GM23338 (cell line): ENCODE measurements around the gene MSH3. TPM values are rescaled to one million over a fixed set of nuclear protein-coding genes. Genes with fewer than 3 reads are reported as not detected.
A peak's percentile ranks its signal among the peaks of the same experiment; 100 is the strongest.

Source experiments
- ATAC-seq: fragments of 200-7000 bp; cut with Tn5 transposase; 3 replicates; pipeline ENCODE4 v1.9.1; 2020
- DNase-seq: peaks from one replicate; pipeline ENCODE4 v3.0.0-alpha.2; 2015; ENCODE audit warnings: low spot score
- H2AFZ ChIP-seq: fragments of 200-600 bp; sonication (generic); 2 replicates; pipeline ENCODE4 v1.8.0; 2016; ENCODE audit warnings: antibody characterized with exemption, mild to moderate bottlenecking, moderate library complexity
- H3F3A ChIP-seq: fragments of 200-600 bp; sonication (generic); replicated peaks from 2 replicates; pipeline ENCODE4 v1.8.0; 2017; ENCODE audit warnings: antibody characterized with exemption, mixed run types, low read depth
- H3K27ac ChIP-seq: fragments of 200-600 bp; sonication (generic); 2 replicates; pipeline ENCODE4 v1.6.1; 2016; ENCODE audit warnings: low read depth
- H3K27me3 ChIP-seq: fragments of 200-600 bp; sonication (generic); 2 replicates; pipeline ENCODE4 v1.8.0; 2016; ENCODE audit warnings: mild to moderate bottlenecking, mixed run types, moderate library complexity; ENCODE audit not compliant: insufficient read depth
- H3K36me3 ChIP-seq: fragments of 200-600 bp; sonication (generic); 2 replicates; pipeline ENCODE4 v1.8.0; 2016; ENCODE audit warnings: mild to moderate bottlenecking; ENCODE audit not compliant: insufficient read depth
- H3K4me1 ChIP-seq: fragments of 200-600 bp; sonication (generic); 2 replicates; pipeline ENCODE4 v1.8.0; 2016; ENCODE audit warnings: mild to moderate bottlenecking, moderate library complexity; ENCODE audit not compliant: insufficient read depth
- H3K4me2 ChIP-seq: fragments of 200-600 bp; sonication (generic); 2 replicates; pipeline ENCODE4 v1.7.1; 2017; ENCODE audit warnings: mixed run types
- H3K4me3 ChIP-seq: fragments of 200-600 bp; sonication (generic); 2 replicates; pipeline ENCODE4 v1.6.1; 2016; ENCODE audit warnings: mixed run types
- H3K79me2 ChIP-seq: fragments of 200-600 bp; sonication (generic); replicated peaks from 2 replicates; pipeline ENCODE4 v1.8.0; 2017; ENCODE audit warnings: mild to moderate bottlenecking; ENCODE audit not compliant: insufficient read depth
- H3K9me2 ChIP-seq: fragments of 200-600 bp; sonication (generic); 2 replicates; pipeline ENCODE4 v1.8.0; 2017; ENCODE audit not compliant: insufficient read depth
- H4K20me1 ChIP-seq: fragments of 200-600 bp; sonication (generic); replicated peaks from 2 replicates; pipeline ENCODE4 v1.8.0; 2017; ENCODE audit warnings: mild to moderate bottlenecking; ENCODE audit not compliant: insufficient read depth
- H3K27ac Mint-ChIP-seq: 2 replicates; pipeline ENCODE4 v1.8.0; 2020; ENCODE audit warnings: inconsistent platforms, mild to moderate bottlenecking, moderate library complexity, mixed read lengths
- H3K27me3 Mint-ChIP-seq: 3 replicates; pipeline ENCODE4 v1.8.0; 2022; ENCODE audit warnings: low read depth, mild to moderate bottlenecking, moderate library complexity, mixed read lengths, inconsistent platforms; ENCODE audit not compliant: insufficient read depth, poor library complexity
- H3K36me3 Mint-ChIP-seq: 3 replicates; pipeline ENCODE4 v1.8.0; 2021; ENCODE audit warnings: low read depth, mild to moderate bottlenecking, inconsistent platforms, moderate library complexity, mixed read lengths
- H3K4me1 Mint-ChIP-seq: 3 replicates; pipeline ENCODE4 v1.8.0; 2020; ENCODE audit warnings: mild to moderate bottlenecking, inconsistent platforms, mixed read lengths
- H3K4me3 Mint-ChIP-seq: 3 replicates; pipeline ENCODE4 v1.8.0; 2021; ENCODE audit warnings: moderate library complexity, mild to moderate bottlenecking, inconsistent platforms, mixed read lengths
- H3K9me3 Mint-ChIP-seq: 3 replicates; pipeline ENCODE4 v1.8.0; 2020; ENCODE audit warnings: moderate library complexity, mild to moderate bottlenecking, inconsistent platforms, mixed read lengths
- EZH2 ChIP-seq: fragments of 200-600 bp; sonication (generic); IDR thresholded peaks from one replicate; pipeline ENCODE4 v1.8.0; 2017; ENCODE audit warnings: antibody characterized with exemption, mild to moderate bottlenecking, low read depth; ENCODE audit not compliant: unreplicated experiment
- JUNB ChIP-seq: IDR thresholded peaks from one replicate; pipeline ENCODE4 v1.6.1; 2016; ENCODE audit warnings: antibody characterized with exemption; ENCODE audit not compliant: unreplicated experiment
- NANOG ChIP-seq: IDR thresholded peaks from 2 replicates; pipeline ENCODE4 v1.6.1; 2016; ENCODE audit warnings: antibody characterized with exemption, borderline replicate concordance
- POLR2AphosphoS5 ChIP-seq: IDR thresholded peaks from 2 replicates; pipeline ENCODE4 v1.6.1; 2016; ENCODE audit warnings: antibody characterized with exemption, low read depth
- REST ChIP-seq: IDR thresholded peaks from one replicate; pipeline ENCODE4 v1.6.1; 2018; ENCODE audit warnings: antibody characterized with exemption; ENCODE audit not compliant: unreplicated experiment
- ZNF114 ChIP-seq: fragments of 250-450 bp; sonication (Bioruptor Pico); IDR thresholded peaks from 2 replicates; pipeline ENCODE4 v1.5.0; 2020; ENCODE audit warnings: mild to moderate bottlenecking, moderate library complexity
- ZNF462 ChIP-seq: fragments of 250-450 bp; sonication (Bioruptor Pico); IDR thresholded peaks from 2 replicates; pipeline ENCODE4 v1.5.0; 2020; ENCODE audit warnings: mild to moderate bottlenecking, moderate library complexity
- polyA plus RNA-seq: library from polyadenylated mRNA; unstranded; fragments of >200 nt; fragmentation: Nextera tagmentation; extraction: Ambion mirVana; gene quantifications from 2 replicates; pipeline ENCODE4 v1.2.1, GENCODE V29; 2016
- total RNA-seq: library from RNA; depleted of rRNA; stranded (reverse); fragments of >200 nt; shearing (Covaris generic); gene quantifications from 2 replicates; pipeline ENCODE4 v1.2.3, GENCODE V29; 2014

Gene MSH3
- total and polyA plus RNA-seq, 2 experiments from 2014 or later, result 13.3 to 16.6 TPM

- TF ChIP-seq ZNF462, result no peak
- TF ChIP-seq REST, result no peak
- no peak for TF ChIP-seq POLR2AphosphoS5
- TF ChIP-seq ZNF114 (CRISPR knock-in tag), result no peak
Measured at GRCh38 chr5:80854583-80854982, 200.1 kb downstream of the MSH3 start (continued).

- DNase-seq, result peak; percentile 55
- TF ChIP-seq JUNB, result no peak
- no peak for TF ChIP-seq POLR2AphosphoS5
- TF ChIP-seq EZH2, result no peak
- TF ChIP-seq NANOG, result 0 out of 2 replicates have a peak, but pooled peaks have one; percentile 34
- TF ChIP-seq ZNF114 (CRISPR knock-in tag), result no peak
- H4K20me1 ChIP-seq, result no peaks in the 10 kb centered on the region
- no peaks in the 10 kb centered on the region for H3K79me2 ChIP-seq
- no peak overlapping the region for H2AFZ ChIP-seq
- H3K27ac ChIP-seq, result no peak overlapping the region
- peak; percentile 79 for ATAC-seq
- H3K27me3 Mint-ChIP-seq, result no peaks in the 10 kb centered on the region
- H3K9me3 Mint-ChIP-seq, result peaks cover 6% of the 10 kb centered on the region; the same call in 2 of the 3 replicates
- no peak overlapping the region for H3K4me3 ChIP-seq
- peak overlapping the region; percentile 24 for H3K4me2 ChIP-seq
- no peaks in the 10 kb centered on the region for H3K27me3 ChIP-seq
- peaks cover 10% of the 10 kb centered on the region for H3K4me1 ChIP-seq
- no peaks in the 10 kb centered on the region for H3K36me3 ChIP-seq
- no peaks in the 10 kb centered on the region for H3F3A ChIP-seq
- H3K27ac Mint-ChIP-seq, result no peak overlapping the region; the same call in 1 of the 2 replicates
- no peaks in the 10 kb centered on the region for H3K9me2 ChIP-seq
- no peak overlapping the region for H3K4me3 Mint-ChIP-seq
- peaks cover 26% of the 10 kb centered on the region for H3K36me3 Mint-ChIP-seq
- peaks cover 16% of the 10 kb centered on the region for H3K4me1 Mint-ChIP-seq
Measured at GRCh38 chr5:80860924-80861613, 206.6 kb downstream of the MSH3 start.
